Natural killer cell (primary cell): ENCODE results near the gene CCT6B. TPM values are rescaled to one million over a fixed set of nuclear protein-coding genes. Genes with fewer than 3 reads are reported as not detected.

Experiments
- ATAC-seq, 3 donors: fragments of 150-1000 bp in 2 of 3; fragments of 200-7000 bp in 1 of 3; cut with Tn5 transposase; 1 replicate in 1 of 3; 2 replicates in 2 of 3; pipeline ENCODE4 v1.10.0; 2021; ENCODE audit warnings: mild to moderate bottlenecking in 2 of 3, moderate library complexity in 2 of 3
- DNase-seq, 2 donors: peaks; one replicate each; pipeline versions ENCODE4 v3.0.0 to v3.0.0-alpha.2; 2013 to 2021; ENCODE audit warnings: mixed read lengths in 1 of 2
- H3K27ac ChIP-seq: one replicate; pipeline ENCODE4 v1.5.1; 2013; ENCODE audit warnings: mild to moderate bottlenecking, low read length
- H3K27me3 ChIP-seq: one replicate; pipeline ENCODE4 v1.6.1; 2013; ENCODE audit warnings: low read length; ENCODE audit not compliant: control insufficient read depth, insufficient read depth
- H3K36me3 ChIP-seq: one replicate; pipeline ENCODE4 v1.6.1; 2013; ENCODE audit warnings: low read length; ENCODE audit not compliant: control insufficient read depth, insufficient read depth
- H3K4me1 ChIP-seq: one replicate; pipeline ENCODE4 v1.6.1; 2013; ENCODE audit warnings: low read length; ENCODE audit not compliant: control insufficient read depth, insufficient read depth
- H3K4me3 ChIP-seq: one replicate; pipeline ENCODE4 v1.5.1; 2013; ENCODE audit warnings: low read length
- H3K9me3 ChIP-seq: one replicate; pipeline ENCODE4 v1.6.1; 2013; ENCODE audit warnings: low read length; ENCODE audit not compliant: control insufficient read depth, insufficient read depth
- H3K27ac Mint-ChIP-seq, 2 donors: one replicate each; pipeline ENCODE4 v1.8.0; 2022; ENCODE audit warnings: mild to moderate bottlenecking in 2 of 2, mixed read lengths in 2 of 2, moderate library complexity in 1 of 2
- H3K27me3 Mint-ChIP-seq, 2 donors: one replicate each; pipeline ENCODE4 v1.8.0; 2022; ENCODE audit warnings: low read depth in 2 of 2, mixed read lengths in 2 of 2
- H3K36me3 Mint-ChIP-seq: one replicate; pipeline ENCODE4 v1.8.0; 2022; ENCODE audit warnings: mixed read lengths
- H3K4me1 Mint-ChIP-seq, 2 donors: one replicate each; pipeline ENCODE4 v1.8.0; 2022; ENCODE audit warnings: mixed read lengths in 2 of 2
- H3K4me3 Mint-ChIP-seq: one replicate; pipeline ENCODE4 v1.8.0; 2022; ENCODE audit warnings: mild to moderate bottlenecking, moderate library complexity, mixed read lengths
- H3K9me3 Mint-ChIP-seq, 2 donors: one replicate each; pipeline ENCODE4 v1.8.0; 2022; ENCODE audit warnings: mixed read lengths in 2 of 2
- WGBS: methylation state at CpG from one replicate; pipeline ENCODE4 v1.1.7; 2013; ENCODE audit warnings: missing lambda C conversion rate; ENCODE audit not compliant: insufficient coverage; 5-methylcytosine and 5-hydroxymethylcytosine counted together
- intact Hi-C: fragments of 100-400 bp; cut with micrococcal nuclease; formaldehyde crosslinking; loops from one replicate; pipeline ENCODE4 v1.14.2; 2022
- total RNA-seq, 4 donors: library from RNA; stranded (reverse); fragments of 120-200 nt in 1 of 4; gene quantifications; one replicate each; pipeline versions ENCODE4 v1.2.3 to v1.2.4, GENCODE V29; 2013 to 2022
- TF ChIP-seq, protein P1 (sequence below): fragments of 200-600 bp; IDR thresholded peaks from one replicate; pipeline ENCODE4 v1.8.0; 2022; ENCODE audit warnings: antibody characterized with exemption

CCT6B gene
- total RNA-seq, 3 donors from 2014 or later (not counting 1 experiment from before 2014, with no cell fraction given), result 4.1 to 4.7 (median 4.3) TPM

DNA sequence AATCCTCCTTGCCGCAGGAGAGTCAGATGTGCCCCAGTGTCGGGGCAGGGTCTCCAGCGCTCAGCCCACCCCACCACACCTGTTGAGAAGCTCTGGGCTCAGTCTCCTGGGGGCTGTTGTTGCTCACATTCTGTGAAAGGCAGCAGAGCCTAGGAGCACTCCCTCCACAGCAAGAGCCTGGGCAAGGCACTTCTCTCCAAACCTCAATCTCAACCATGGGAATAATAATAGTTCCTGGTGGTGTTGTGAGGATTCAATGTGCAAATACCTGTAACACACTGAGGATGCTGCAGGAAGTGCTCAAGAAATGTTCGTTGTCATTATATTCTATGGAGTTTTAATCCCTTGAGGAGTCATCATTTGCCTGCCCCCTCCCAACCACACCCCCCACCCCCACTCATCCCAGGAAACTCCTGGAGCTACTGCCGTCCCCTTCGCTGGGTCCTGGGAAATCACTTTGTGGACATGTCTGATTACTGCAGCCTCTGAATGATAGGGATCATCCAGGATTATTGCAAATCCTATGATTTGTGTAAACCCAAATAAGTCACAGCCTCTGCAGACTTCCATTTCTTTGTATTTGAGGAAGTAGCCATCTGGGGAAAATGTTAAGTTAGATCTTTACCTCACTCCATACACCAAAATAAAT, 61.5 kb downstream of the CCT6B start:
- Mint-ChIP-seq H3K27me3 (peaks cover 35 to 36% of the 10 kb centered on the region in 2 donors), H3K9me3 (no peaks in the 10 kb centered on the region), H3K36me3 (no peaks in the 10 kb centered on the region), H3K27ac (no peak overlapping the region), H3K4me3 (no peak overlapping the region), H3K4me1 (no peaks in the 10 kb centered on the region)
- TF ChIP-seq, protein P1, sequence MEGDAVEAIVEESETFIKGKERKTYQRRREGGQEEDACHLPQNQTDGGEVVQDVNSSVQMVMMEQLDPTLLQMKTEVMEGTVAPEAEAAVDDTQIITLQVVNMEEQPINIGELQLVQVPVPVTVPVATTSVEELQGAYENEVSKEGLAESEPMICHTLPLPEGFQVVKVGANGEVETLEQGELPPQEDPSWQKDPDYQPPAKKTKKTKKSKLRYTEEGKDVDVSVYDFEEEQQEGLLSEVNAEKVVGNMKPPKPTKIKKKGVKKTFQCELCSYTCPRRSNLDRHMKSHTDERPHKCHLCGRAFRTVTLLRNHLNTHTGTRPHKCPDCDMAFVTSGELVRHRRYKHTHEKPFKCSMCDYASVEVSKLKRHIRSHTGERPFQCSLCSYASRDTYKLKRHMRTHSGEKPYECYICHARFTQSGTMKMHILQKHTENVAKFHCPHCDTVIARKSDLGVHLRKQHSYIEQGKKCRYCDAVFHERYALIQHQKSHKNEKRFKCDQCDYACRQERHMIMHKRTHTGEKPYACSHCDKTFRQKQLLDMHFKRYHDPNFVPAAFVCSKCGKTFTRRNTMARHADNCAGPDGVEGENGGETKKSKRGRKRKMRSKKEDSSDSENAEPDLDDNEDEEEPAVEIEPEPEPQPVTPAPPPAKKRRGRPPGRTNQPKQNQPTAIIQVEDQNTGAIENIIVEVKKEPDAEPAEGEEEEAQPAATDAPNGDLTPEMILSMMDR, result no peak
- H3K36me3 ChIP-seq, result no peaks in the 10 kb centered on the region
- ATAC-seq (no peak), DNase-seq (no peak)
- H3K4me3 ChIP-seq, result no peak overlapping the region
- H3K27me3 ChIP-seq, result peaks cover 2% of the 10 kb centered on the region
- H3K9me3 ChIP-seq, result no peaks in the 10 kb centered on the region
- H3K4me1 ChIP-seq, result no peaks in the 10 kb centered on the region
- 79% methylated on average over 5 of the region's 6 CpGs for WGBS
- intact Hi-C loops, result no loop called here
- H3K27ac ChIP-seq, result no peak overlapping the region

DNA sequence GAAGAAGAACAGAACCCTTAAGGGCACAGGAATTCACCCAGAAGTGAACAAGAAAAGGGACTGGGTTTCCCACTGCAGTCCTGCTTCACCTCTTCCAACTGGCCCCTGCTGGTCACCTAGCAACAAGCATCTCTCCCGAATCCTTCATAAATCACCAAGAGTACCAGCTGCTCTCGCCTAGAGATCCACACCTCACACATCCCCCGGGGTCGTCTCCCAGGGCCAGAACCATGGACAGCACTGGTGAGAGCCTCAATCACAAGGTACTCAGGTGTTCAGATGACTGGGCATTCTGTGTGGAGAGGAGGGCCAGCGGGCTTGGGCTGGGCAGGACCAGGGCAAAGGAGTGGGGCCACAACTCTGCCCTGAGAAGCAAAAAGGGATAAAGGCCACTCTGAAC, 65.9 kb downstream of the CCT6B start:
- H3K4me1 Mint-ChIP-seq, result no peaks in the 10 kb centered on the region
- H3K36me3 Mint-ChIP-seq, result no peaks in the 10 kb centered on the region
- no peaks in the 10 kb centered on the region for H3K9me3 Mint-ChIP-seq
- H3K36me3 ChIP-seq, result no peaks in the 10 kb centered on the region
- no peak overlapping the region for H3K27ac ChIP-seq
- DNase-seq (no peak), ATAC-seq (no peak)
- intact Hi-C loops, result no loop called here
- peaks cover 2% of the 10 kb centered on the region for H3K27me3 ChIP-seq
- peaks cover 32 to 36% of the 10 kb centered on the region in 2 donors for H3K27me3 Mint-ChIP-seq
- H3K27ac Mint-ChIP-seq, result no peak overlapping the region
- 30% methylated on average over 5 of the region's 5 CpGs for WGBS
- H3K4me3 Mint-ChIP-seq, result no peak overlapping the region
- no peaks in the 10 kb centered on the region for H3K4me1 ChIP-seq
- no peaks in the 10 kb centered on the region for H3K9me3 ChIP-seq
- TF ChIP-seq, protein P1, result no peak
- no peak overlapping the region for H3K4me3 ChIP-seq

DNA sequence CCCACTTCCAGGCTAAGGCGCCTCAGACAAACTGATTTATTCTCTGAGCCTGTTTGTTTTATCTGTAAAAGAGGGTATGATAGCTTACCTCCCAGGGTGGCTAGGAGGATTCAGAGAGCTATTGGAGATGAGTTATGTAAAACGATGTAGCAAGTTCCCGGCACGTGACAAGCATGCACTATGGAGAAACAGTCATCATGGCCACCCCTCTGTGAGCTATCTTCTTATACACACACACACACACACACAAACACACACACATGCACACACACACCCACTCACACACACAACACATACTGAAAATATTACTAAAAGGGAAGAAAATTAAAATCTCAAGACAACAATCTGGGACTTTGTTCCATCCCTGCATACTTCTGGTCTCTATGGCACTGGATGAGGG, 66.3 kb downstream of the CCT6B start:
- H3K9me3 ChIP-seq, result no peaks in the 10 kb centered on the region
- no peak overlapping the region for H3K27ac ChIP-seq
- Mint-ChIP-seq H3K9me3 (no peaks in the 10 kb centered on the region), H3K27me3 (peaks cover 30 to 36% of the 10 kb centered on the region in 2 donors), H3K36me3 (no peaks in the 10 kb centered on the region), H3K4me1 (no peaks in the 10 kb centered on the region), H3K4me3 (no peak overlapping the region), H3K27ac (no peak overlapping the region)
- H3K4me3 ChIP-seq, result no peak overlapping the region
- TF ChIP-seq, protein P1, result no peak
- intact Hi-C loops, result no loop called here
- ATAC-seq (no peak), DNase-seq (no peak)
- 87% methylated on average over 3 of the region's 4 CpGs for WGBS
- H3K36me3 ChIP-seq, result no peaks in the 10 kb centered on the region
- H3K27me3 ChIP-seq, result peaks cover 2% of the 10 kb centered on the region
- H3K4me1 ChIP-seq, result no peaks in the 10 kb centered on the region
